HEK293 (cell line): ENCODE measurements around the gene NTN5.

Source experiments
- CTCF ChIP-seq: fragments of 450-650 bp; formaldehyde crosslinking; IDR thresholded peaks from 2 replicates; pipeline ENCODE4 v1.5.1; 2016; ENCODE audit warnings: missing biosample characterization, missing genetic modification characterization
- ZFP37 ChIP-seq: fragments of 450-650 bp; formaldehyde crosslinking; IDR thresholded peaks from 2 replicates; pipeline ENCODE4 v1.5.1; 2016; ENCODE audit warnings: missing biosample characterization, missing genetic modification characterization
- ZNF366 ChIP-seq: fragments of 450-650 bp; formaldehyde crosslinking; conservative IDR thresholded peaks from 2 replicates; pipeline ENCODE4 v1.5.1; 2016; ENCODE audit warnings: missing biosample characterization, missing genetic modification characterization

GRCh38 chr19:48670699-48671445 is 1.9 kb downstream of the NTN5 start:
- TF ChIP-seq ZNF366 (tag by site-specific recombination) (no peak), CTCF (tag by site-specific recombination) (no peak), ZFP37 (tag by site-specific recombination) (no peak)
